ENCODE data around the gene CFAP97.

Gene CFAP97

GRCh38 chr4:185238215-185238681 is 34.4 kb upstream of the CFAP97 start:
- no peak overlapping the region for H3K9ac ChIP-seq (ENCODE audit: low read length)
- H2AFZ ChIP-seq (ENCODE audit: low read depth, low read length, severe bottlenecking), result no peak overlapping the region
- no peaks in the 10 kb centered on the region for H3K9me3 ChIP-seq (ENCODE audit: insufficient read depth, low read length)
- H3K4me2 ChIP-seq (ENCODE audit: low read depth, low read length, poor library complexity, severe bottlenecking), result no peak overlapping the region
- no peaks in the 10 kb centered on the region for H3K9me2 ChIP-seq (replicated peaks; ENCODE audit: insufficient read depth, low read length)
- no peaks in the 10 kb centered on the region for H3K27me3 ChIP-seq (ENCODE audit: low read length)
- H3K4me3 ChIP-seq (ENCODE audit: insufficient read depth, low read length, poor library complexity, severe bottlenecking), result no peak overlapping the region
- H3F3A ChIP-seq (ENCODE audit: insufficient read depth), result 0 out of 2 replicates have a peak, but pooled peaks cover 2% of the 10 kb centered on the region
- H3K27ac ChIP-seq (ENCODE audit: low read depth, low read length), result no peak overlapping the region
- TF ChIP-seq CTCF (IDR thresholded peaks at IDR 0.05; ENCODE audit: insufficient read depth, low read length, poor library complexity, severe bottlenecking) (no peak), EZH2phosphoT487 (conservative IDR thresholded peaks at IDR 0.05; ENCODE audit: low read length) (no peak)
- no peaks in the 10 kb centered on the region for H3K36me3 ChIP-seq (ENCODE audit: low read length)
- peaks cover 50% of the 10 kb centered on the region for H3K79me2 ChIP-seq (ENCODE audit: insufficient read depth, low read length)
- no peaks in the 10 kb centered on the region for H4K20me1 ChIP-seq (ENCODE audit: low read depth, low read length)

- H3K4me3 ChIP-seq (ENCODE audit: insufficient read depth, low read length, poor library complexity, severe bottlenecking), result no peak overlapping the region
- H3K4me2 ChIP-seq (ENCODE audit: low read depth, low read length, poor library complexity, severe bottlenecking), result no peak overlapping the region
- 0 out of 2 replicates have a peak, but pooled peaks cover 3% of the 10 kb centered on the region for H3F3A ChIP-seq (ENCODE audit: insufficient read depth)
- H3K9me2 ChIP-seq (replicated peaks; ENCODE audit: insufficient read depth, low read length), result no peaks in the 10 kb centered on the region
- H3K36me3 ChIP-seq (ENCODE audit: low read length), result no peaks in the 10 kb centered on the region
- no peak overlapping the region for H2AFZ ChIP-seq (ENCODE audit: low read depth, low read length, severe bottlenecking)
- TF ChIP-seq CTCF (IDR thresholded peaks at IDR 0.05; ENCODE audit: insufficient read depth, low read length, poor library complexity, severe bottlenecking), result no peak
- TF ChIP-seq EZH2phosphoT487 (conservative IDR thresholded peaks at IDR 0.05; ENCODE audit: low read length), result no peak
- H3K27ac ChIP-seq (ENCODE audit: low read depth, low read length), result no peak overlapping the region
- no peaks in the 10 kb centered on the region for H3K27me3 ChIP-seq (ENCODE audit: low read length)
- H3K9ac ChIP-seq (ENCODE audit: low read length), result no peak overlapping the region
- no peaks in the 10 kb centered on the region for H4K20me1 ChIP-seq (ENCODE audit: low read depth, low read length)
- peaks cover 43% of the 10 kb centered on the region for H3K79me2 ChIP-seq (ENCODE audit: insufficient read depth, low read length)
- H3K9me3 ChIP-seq (ENCODE audit: insufficient read depth, low read length), result no peaks in the 10 kb centered on the region
Measured at GRCh38 chr4:185237175-185237574, 33.4 kb upstream of the CFAP97 start.

- Histone ChIP-seq H3K4me2 (ENCODE audit: low read depth, low read length, poor library complexity, severe bottlenecking) (no peak overlapping the region), H3K9me2 (replicated peaks; ENCODE audit: insufficient read depth, low read length) (no peaks in the 10 kb centered on the region), H3K79me2 (ENCODE audit: insufficient read depth, low read length) (peaks cover 45% of the 10 kb centered on the region), H3K9me3 (ENCODE audit: insufficient read depth, low read length) (no peaks in the 10 kb centered on the region), H2AFZ (ENCODE audit: low read depth, low read length, severe bottlenecking) (no peak overlapping the region), H3K36me3 (ENCODE audit: low read length) (no peaks in the 10 kb centered on the region), H3K27ac (ENCODE audit: low read depth, low read length) (no peak overlapping the region), H3K4me3 (ENCODE audit: insufficient read depth, low read length, poor library complexity, severe bottlenecking) (no peak overlapping the region), H4K20me1 (ENCODE audit: low read depth, low read length) (no peaks in the 10 kb centered on the region), H3K27me3 (ENCODE audit: low read length) (no peaks in the 10 kb centered on the region), H3K9ac (ENCODE audit: low read length) (no peak overlapping the region), H3F3A (ENCODE audit: insufficient read depth) (0 out of 2 replicates have a peak, but pooled peaks cover 3% of the 10 kb centered on the region)
- TF ChIP-seq EZH2phosphoT487 (conservative IDR thresholded peaks at IDR 0.05; ENCODE audit: low read length) (no peak), CTCF (IDR thresholded peaks at IDR 0.05; ENCODE audit: insufficient read depth, low read length, poor library complexity, severe bottlenecking) (no peak)
Measured at GRCh38 chr4:185235843-185236503, 32.2 kb upstream of the CFAP97 start.

Measured in SU-DHL-6 (cell line).